ENCODE results near the gene PNMA8C.

PNMA8C gene

DNA sequence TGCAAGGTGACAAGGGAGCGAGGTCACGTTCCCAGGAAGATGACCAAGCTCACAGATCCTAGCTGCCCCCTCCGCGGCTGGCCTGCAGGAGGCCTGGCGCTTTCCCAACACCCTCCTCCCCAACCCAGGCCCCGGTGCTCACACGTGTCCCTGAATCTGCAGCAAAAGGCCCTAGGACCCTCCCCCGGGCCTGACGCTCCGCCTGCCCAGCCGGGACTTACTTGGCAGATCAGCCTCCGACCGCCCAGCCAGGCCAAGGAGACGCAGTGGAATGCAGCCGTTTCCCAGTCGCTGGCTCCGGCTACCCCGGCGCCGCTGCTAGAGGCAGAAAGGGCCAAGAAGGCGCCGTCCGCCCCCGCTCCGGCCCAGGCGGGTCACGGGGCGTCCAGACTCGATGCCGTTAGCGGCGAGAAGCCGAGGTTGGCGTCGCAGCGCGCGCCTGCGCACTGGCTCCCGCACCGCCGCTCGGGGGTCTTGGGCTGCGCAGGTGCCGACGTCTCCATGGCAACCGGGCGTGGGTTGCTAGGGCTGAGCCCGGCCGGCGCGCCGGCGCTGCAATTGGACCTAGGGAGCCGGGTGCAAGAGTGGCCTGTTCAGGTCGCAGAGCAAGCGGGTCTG lies 42.5 kb upstream of the PNMA8C start, which contains the start of gene PNMA8A:
Gene PNMA8A, minus strand, starts transcription at position 448 of the 618 bp plus-strand sequence. CDS start 528 bp downstream, outside the sequence.
- 0 out of 2 replicates have a peak, but pooled peaks have one; percentile 31 for TF ChIP-seq TEAD4 (IDR thresholded peaks at IDR 0.05)
- TF ChIP-seq ZBTB7A (IDR thresholded peaks at IDR 0.05; ENCODE audit: low read depth): peak; percentile 50; the same call in 1 of the 2 replicates
- TF ChIP-seq USF1 (IDR thresholded peaks at IDR 0.05): 0 out of 2 replicates have a peak, but pooled peaks have one; percentile 7
- TF ChIP-seq EGR1 (IDR thresholded peaks at IDR 0.05): peak; percentile 57
- TF ChIP-seq, protein P1, sequence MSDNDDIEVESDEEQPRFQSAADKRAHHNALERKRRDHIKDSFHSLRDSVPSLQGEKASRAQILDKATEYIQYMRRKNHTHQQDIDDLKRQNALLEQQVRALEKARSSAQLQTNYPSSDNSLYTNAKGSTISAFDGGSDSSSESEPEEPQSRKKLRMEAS (IDR thresholded peaks at IDR 0.05): peak; percentile 95
- peak; percentile 57 for TF ChIP-seq TAF1 (IDR thresholded peaks at IDR 0.05; ENCODE audit: low read depth)
- TF ChIP-seq CREB1 (IDR thresholded peaks at IDR 0.05; ENCODE audit: low read depth): no peak
- TF ChIP-seq EP300 (IDR thresholded peaks at IDR 0.05; ENCODE audit: borderline replicate concordance): no peak
- TF ChIP-seq NFIC (IDR thresholded peaks at IDR 0.05): no peak; the same call in 1 of the 2 replicates
- TF ChIP-seq TCF12 (IDR thresholded peaks at IDR 0.05; ENCODE audit: low read depth): peak; percentile 44; the same call in 1 of the 2 replicates
- TF ChIP-seq YY1 (IDR thresholded peaks at IDR 0.05; ENCODE audit: low read depth): no peak
- TF ChIP-seq, protein P2, sequence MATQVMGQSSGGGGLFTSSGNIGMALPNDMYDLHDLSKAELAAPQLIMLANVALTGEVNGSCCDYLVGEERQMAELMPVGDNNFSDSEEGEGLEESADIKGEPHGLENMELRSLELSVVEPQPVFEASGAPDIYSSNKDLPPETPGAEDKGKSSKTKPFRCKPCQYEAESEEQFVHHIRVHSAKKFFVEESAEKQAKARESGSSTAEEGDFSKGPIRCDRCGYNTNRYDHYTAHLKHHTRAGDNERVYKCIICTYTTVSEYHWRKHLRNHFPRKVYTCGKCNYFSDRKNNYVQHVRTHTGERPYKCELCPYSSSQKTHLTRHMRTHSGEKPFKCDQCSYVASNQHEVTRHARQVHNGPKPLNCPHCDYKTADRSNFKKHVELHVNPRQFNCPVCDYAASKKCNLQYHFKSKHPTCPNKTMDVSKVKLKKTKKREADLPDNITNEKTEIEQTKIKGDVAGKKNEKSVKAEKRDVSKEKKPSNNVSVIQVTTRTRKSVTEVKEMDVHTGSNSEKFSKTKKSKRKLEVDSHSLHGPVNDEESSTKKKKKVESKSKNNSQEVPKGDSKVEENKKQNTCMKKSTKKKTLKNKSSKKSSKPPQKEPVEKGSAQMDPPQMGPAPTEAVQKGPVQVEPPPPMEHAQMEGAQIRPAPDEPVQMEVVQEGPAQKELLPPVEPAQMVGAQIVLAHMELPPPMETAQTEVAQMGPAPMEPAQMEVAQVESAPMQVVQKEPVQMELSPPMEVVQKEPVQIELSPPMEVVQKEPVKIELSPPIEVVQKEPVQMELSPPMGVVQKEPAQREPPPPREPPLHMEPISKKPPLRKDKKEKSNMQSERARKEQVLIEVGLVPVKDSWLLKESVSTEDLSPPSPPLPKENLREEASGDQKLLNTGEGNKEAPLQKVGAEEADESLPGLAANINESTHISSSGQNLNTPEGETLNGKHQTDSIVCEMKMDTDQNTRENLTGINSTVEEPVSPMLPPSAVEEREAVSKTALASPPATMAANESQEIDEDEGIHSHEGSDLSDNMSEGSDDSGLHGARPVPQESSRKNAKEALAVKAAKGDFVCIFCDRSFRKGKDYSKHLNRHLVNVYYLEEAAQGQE (IDR thresholded peaks at IDR 0.05; ENCODE audit: low read depth): no peak
- no peak for TF ChIP-seq RAD21 (IDR thresholded peaks at IDR 0.05; ENCODE audit: low read depth)
- no peak for TF ChIP-seq FOXM1 (IDR thresholded peaks at IDR 0.05; ENCODE audit: borderline replicate concordance, low read depth)
- no peak for TF ChIP-seq CEBPB (IDR thresholded peaks at IDR 0.05)

DNA sequence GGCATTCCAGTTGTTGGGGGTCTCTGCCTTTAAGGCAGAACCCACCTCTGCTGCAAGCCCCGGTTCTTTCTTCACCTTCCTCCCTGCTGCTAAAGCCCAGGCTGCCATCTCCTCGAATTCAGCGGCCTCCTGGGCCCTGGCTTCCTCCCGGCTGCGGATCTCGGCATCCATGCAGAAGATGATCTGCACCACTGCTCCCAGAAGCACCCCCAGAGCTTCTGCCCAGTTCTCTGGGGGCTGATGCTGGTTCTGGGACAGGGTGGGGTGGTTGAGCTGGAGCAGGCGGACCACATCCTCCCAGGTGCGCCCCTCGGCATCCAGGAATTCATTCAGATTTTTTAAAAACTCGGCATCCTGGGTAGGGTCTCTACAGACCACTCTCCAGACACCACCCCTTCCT lies 41.6 kb upstream of the PNMA8C start:
- no peak for TF ChIP-seq USF1 (IDR thresholded peaks at IDR 0.05)
- no peak for TF ChIP-seq TEAD4 (IDR thresholded peaks at IDR 0.05)
- no peak for TF ChIP-seq EGR1 (IDR thresholded peaks at IDR 0.05)
- no peak for TF ChIP-seq NFIC (IDR thresholded peaks at IDR 0.05)
- TF ChIP-seq, protein P1 (IDR thresholded peaks at IDR 0.05): no peak
- TF ChIP-seq TCF12 (IDR thresholded peaks at IDR 0.05; ENCODE audit: low read depth): no peak
- no peak for TF ChIP-seq YY1 (IDR thresholded peaks at IDR 0.05; ENCODE audit: low read depth)
- no peak for TF ChIP-seq TAF1 (IDR thresholded peaks at IDR 0.05; ENCODE audit: low read depth)
- no peak for TF ChIP-seq EP300 (IDR thresholded peaks at IDR 0.05; ENCODE audit: borderline replicate concordance)
- TF ChIP-seq CREB1 (IDR thresholded peaks at IDR 0.05; ENCODE audit: low read depth): no peak
- no peak for TF ChIP-seq FOXM1 (IDR thresholded peaks at IDR 0.05; ENCODE audit: borderline replicate concordance, low read depth)
- TF ChIP-seq, protein P2 (IDR thresholded peaks at IDR 0.05; ENCODE audit: low read depth): no peak
- TF ChIP-seq ZBTB7A (IDR thresholded peaks at IDR 0.05; ENCODE audit: low read depth): no peak
- no peak for TF ChIP-seq CEBPB (IDR thresholded peaks at IDR 0.05)

DNA sequence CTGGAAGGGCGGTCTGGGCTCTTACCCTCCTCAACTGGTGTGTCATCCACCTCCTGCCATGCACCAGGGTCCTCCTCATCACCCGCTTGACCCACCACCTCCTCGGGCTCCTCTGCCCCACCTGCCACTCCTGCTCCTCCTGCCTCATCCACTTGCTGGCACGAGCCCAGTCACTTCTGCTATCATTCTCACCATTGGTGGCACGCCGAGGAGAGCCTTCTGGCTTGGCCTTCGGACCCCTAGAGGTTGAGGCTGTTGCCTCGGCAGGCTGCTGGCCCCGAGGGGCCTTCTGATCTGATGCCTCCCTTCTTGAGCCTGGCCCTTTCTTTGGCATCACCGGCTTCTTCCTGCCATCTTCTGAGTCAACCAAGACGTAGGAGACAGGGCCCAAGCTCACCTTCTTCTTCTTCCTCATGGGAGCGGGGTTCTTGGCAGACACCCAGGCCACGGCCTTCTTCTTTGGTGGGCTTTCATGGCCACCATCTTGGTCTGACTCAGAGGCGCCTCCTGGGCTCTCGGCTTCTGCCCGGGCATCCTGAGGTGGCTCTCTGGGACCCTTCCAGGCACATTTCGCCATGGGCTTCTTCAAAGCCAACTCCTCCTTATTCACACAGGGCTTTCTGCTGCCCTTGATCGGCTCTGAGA lies 40.9 kb upstream of the PNMA8C start:
- TF ChIP-seq ZBTB7A (IDR thresholded peaks at IDR 0.05; ENCODE audit: low read depth) (no peak), CEBPB (IDR thresholded peaks at IDR 0.05) (no peak), RAD21 (IDR thresholded peaks at IDR 0.05; ENCODE audit: low read depth) (no peak), EP300 (IDR thresholded peaks at IDR 0.05; ENCODE audit: borderline replicate concordance) (no peak), TCF12 (IDR thresholded peaks at IDR 0.05; ENCODE audit: low read depth) (no peak)
- TF ChIP-seq, protein P1 (IDR thresholded peaks at IDR 0.05): no peak
- TF ChIP-seq, protein P2 (IDR thresholded peaks at IDR 0.05; ENCODE audit: low read depth): no peak

All from Ishikawa (cell line).